Neural crest cell (in vitro differentiated cells): ENCODE data around the gene RABGAP1L. TPM values are rescaled to one million over a fixed set of nuclear protein-coding genes. Genes with fewer than 3 reads are reported as not detected.

ENCODE experiments used
- DNase-seq: peaks from one replicate; pipeline ENCODE4 v3.0.0; 2021; ENCODE audit warnings: low read depth, mixed read lengths, low spot score
- H3K27ac Mint-ChIP-seq: one replicate; pipeline ENCODE4 v1.8.0; 2021; ENCODE audit warnings: mild to moderate bottlenecking, mixed read lengths; ENCODE audit not compliant: unreplicated experiment
- H3K27me3 Mint-ChIP-seq: 2 replicates; pipeline ENCODE4 v1.8.0; 2021; ENCODE audit warnings: low read depth, mild to moderate bottlenecking, mixed read lengths
- H3K36me3 Mint-ChIP-seq: 2 replicates; pipeline ENCODE4 v1.8.0; 2021; ENCODE audit warnings: low read depth, mild to moderate bottlenecking, mixed read lengths
- H3K4me1 Mint-ChIP-seq: 2 replicates; pipeline ENCODE4 v1.8.0; 2021; ENCODE audit warnings: mixed read lengths
- H3K4me3 Mint-ChIP-seq: one replicate; pipeline ENCODE4 v1.8.0; 2021; ENCODE audit warnings: mild to moderate bottlenecking, mixed read lengths
- H3K9me3 Mint-ChIP-seq: 2 replicates; pipeline ENCODE4 v1.8.0; 2021; ENCODE audit warnings: mixed read lengths
- CTCF ChIP-seq: fragments of 200-600 bp; sonication (generic); conservative IDR thresholded peaks from 2 replicates; pipeline ENCODE4 v1.5.0; 2021; ENCODE audit warnings: antibody characterized with exemption, mild to moderate bottlenecking
- total RNA-seq: library from RNA; stranded (reverse); gene quantifications from 2 replicates; pipeline ENCODE4 v1.2.1, GENCODE V29; 2021

RABGAP1L gene
- total RNA-seq, 1 donor from 2014 or later: 25.6 TPM

- no peak overlapping the region for H3K27ac Mint-ChIP-seq
- no peak for DNase-seq
- H3K4me3 Mint-ChIP-seq: no peak overlapping the region
- peaks cover 36% of the 10 kb centered on the region for H3K27me3 Mint-ChIP-seq
- H3K4me1 Mint-ChIP-seq: peaks cover 19% of the 10 kb centered on the region
- no peaks in the 10 kb centered on the region for H3K9me3 Mint-ChIP-seq
- TF ChIP-seq CTCF: no peak
- no peaks in the 10 kb centered on the region for H3K36me3 Mint-ChIP-seq
These were observed 713.3 kb downstream of the RABGAP1L start for GRCh38 chr1:174872615-174873058.

- TF ChIP-seq CTCF: no peak
- Mint-ChIP-seq H3K9me3 (no peaks in the 10 kb centered on the region), H3K27ac (no peak overlapping the region), H3K27me3 (peaks cover 36% of the 10 kb centered on the region), H3K4me3 (no peak overlapping the region), H3K4me1 (peaks cover 19% of the 10 kb centered on the region), H3K36me3 (no peaks in the 10 kb centered on the region)
- no peak for DNase-seq
These were observed 715.2 kb downstream of the RABGAP1L start for GRCh38 chr1:174874331-174875053.

- Mint-ChIP-seq H3K9me3 (no peaks in the 10 kb centered on the region), H3K36me3 (no peaks in the 10 kb centered on the region), H3K4me1 (peaks cover 19% of the 10 kb centered on the region), H3K27me3 (peaks cover 36% of the 10 kb centered on the region), H3K27ac (no peak overlapping the region), H3K4me3 (no peak overlapping the region)
- TF ChIP-seq CTCF: no peak
- DNase-seq: no peak
These were observed 716.0 kb downstream of the RABGAP1L start for GRCh38 chr1:174875306-174875705.

GRCh38 chr1:174877208-174877673 lies 717.9 kb downstream of the RABGAP1L start:
- Mint-ChIP-seq H3K27me3 (peaks cover 36% of the 10 kb centered on the region), H3K4me3 (no peak overlapping the region), H3K4me1 (peaks cover 11% of the 10 kb centered on the region), H3K27ac (no peak overlapping the region), H3K36me3 (no peaks in the 10 kb centered on the region), H3K9me3 (no peaks in the 10 kb centered on the region)
- no peak for TF ChIP-seq CTCF
- no peak for DNase-seq

GRCh38 chr1:174880171-174880570 lies 720.9 kb downstream of the RABGAP1L start:
- no peak for TF ChIP-seq CTCF
- Mint-ChIP-seq H3K27ac (no peak overlapping the region), H3K9me3 (no peaks in the 10 kb centered on the region), H3K4me3 (no peak overlapping the region), H3K4me1 (peaks cover 2% of the 10 kb centered on the region), H3K36me3 (no peaks in the 10 kb centered on the region), H3K27me3 (peaks cover 20% of the 10 kb centered on the region)
- no peak for DNase-seq
